Body of pancreas (tissue), 4 donors: ENCODE measurements around the gene UCK1. TPM values are rescaled to one million over a fixed set of nuclear protein-coding genes. Genes with fewer than 3 reads are reported as not detected.

Experiments
- ATAC-seq: fragments of 150-250 bp; one replicate; pipeline ENCODE4 v1.9.1; 2016
- DNase-seq, 4 donors: peaks; one replicate each; pipeline ENCODE4 v3.0.0-alpha.2; 2019
- H3K27ac ChIP-seq, 4 donors: fragments of 200-600 bp; sonication (generic); 1 replicate in 3 of 4; 2 replicates in 1 of 4; pipeline versions ENCODE4 v1.5.1 to v1.6.1; 2016 to 2019; ENCODE audit warnings: mild to moderate bottlenecking in 1 of 4, mixed read lengths in 1 of 4, moderate library complexity in 1 of 4
- H3K27me3 ChIP-seq, 2 donors: fragments of 200-600 bp; sonication (generic); one replicate each; pipeline ENCODE4 v1.6.0; 2016; ENCODE audit warnings: mild to moderate bottlenecking in 1 of 2
- H3K36me3 ChIP-seq, 2 donors: fragments of 200-600 bp; sonication (generic); replicated peaks in 1 of 2; 2 replicates each; pipeline ENCODE4 v1.5.1; 2016; ENCODE audit warnings: low read depth in 2 of 2; ENCODE audit not compliant: insufficient read depth in 1 of 2
- H3K4me1 ChIP-seq: fragments of 200-600 bp; sonication (generic); one replicate; pipeline ENCODE4 v1.6.0; 2016
- H3K4me3 ChIP-seq, 2 donors: fragments of 200-600 bp; sonication (generic); 1 replicate in 1 of 2; 2 replicates in 1 of 2; pipeline ENCODE4 v1.5.1; 2016 to 2019
- H3K9me3 ChIP-seq, 3 donors: fragments of 200-600 bp; sonication (generic); 1 replicate in 2 of 3; 2 replicates in 1 of 3; pipeline ENCODE4 v1.5.1; 2016
- POLR2A ChIP-seq, 3 donors: fragments of 450-650 bp; IDR thresholded peaks; one replicate each; pipeline ENCODE4 v1.6.1; 2016; ENCODE audit warnings: antibody characterized with exemption in 3 of 3, mild to moderate bottlenecking in 2 of 3
- WGBS, 2 donors: methylation state at CpG; one replicate each; pipeline ENCODE4 v1.1.5; 2017; 5-methylcytosine and 5-hydroxymethylcytosine counted together
- intact Hi-C: fragments of 100-400 bp; cut with DNase I; formaldehyde crosslinking; loops from one replicate; pipeline ENCODE4 v1.15.1; 2023
- small RNA-seq: library from RNA; depleted of rRNA; stranded (forward); fragments of <200 nt; gene quantifications from one replicate; pipeline ENCODE3, GENCODE V24; 2016
- total RNA-seq, 2 donors: library from RNA; depleted of rRNA; stranded (reverse); fragments of >200 nt; gene quantifications; one replicate each; pipeline ENCODE4 v1.1.0, GENCODE V29; 2016
- TF ChIP-seq, protein P1 (sequence below), 7 experiments: fragments of 450-650 bp in 4 of 7; fragments of 200-600 bp in 3 of 7; sonication (generic) in 3 of 7; IDR thresholded peaks; one replicate each; pipeline ENCODE4 v1.5.1; 2016 to 2019; ENCODE audit warnings: antibody characterized with exemption in 7 of 7

Gene UCK1
- total RNA-seq, 2 donors from 2014 or later, result 16.5 to 37.1 TPM

- DNase-seq, result no peak
- H3K9me3 ChIP-seq, result no peaks in the 10 kb centered on the region
- WGBS, 2 donors, result 78 to 85% methylated on average over 10 of the region's 10 CpGs
- no peak for ATAC-seq
- TF ChIP-seq, protein P1, sequence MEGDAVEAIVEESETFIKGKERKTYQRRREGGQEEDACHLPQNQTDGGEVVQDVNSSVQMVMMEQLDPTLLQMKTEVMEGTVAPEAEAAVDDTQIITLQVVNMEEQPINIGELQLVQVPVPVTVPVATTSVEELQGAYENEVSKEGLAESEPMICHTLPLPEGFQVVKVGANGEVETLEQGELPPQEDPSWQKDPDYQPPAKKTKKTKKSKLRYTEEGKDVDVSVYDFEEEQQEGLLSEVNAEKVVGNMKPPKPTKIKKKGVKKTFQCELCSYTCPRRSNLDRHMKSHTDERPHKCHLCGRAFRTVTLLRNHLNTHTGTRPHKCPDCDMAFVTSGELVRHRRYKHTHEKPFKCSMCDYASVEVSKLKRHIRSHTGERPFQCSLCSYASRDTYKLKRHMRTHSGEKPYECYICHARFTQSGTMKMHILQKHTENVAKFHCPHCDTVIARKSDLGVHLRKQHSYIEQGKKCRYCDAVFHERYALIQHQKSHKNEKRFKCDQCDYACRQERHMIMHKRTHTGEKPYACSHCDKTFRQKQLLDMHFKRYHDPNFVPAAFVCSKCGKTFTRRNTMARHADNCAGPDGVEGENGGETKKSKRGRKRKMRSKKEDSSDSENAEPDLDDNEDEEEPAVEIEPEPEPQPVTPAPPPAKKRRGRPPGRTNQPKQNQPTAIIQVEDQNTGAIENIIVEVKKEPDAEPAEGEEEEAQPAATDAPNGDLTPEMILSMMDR (IDR thresholded peaks at IDR 0.05), result no peak
- no peak for TF ChIP-seq POLR2A (IDR thresholded peaks at IDR 0.05)
- no peaks in the 10 kb centered on the region for H3K27me3 ChIP-seq
- intact Hi-C loops, result no loop called here
- no peak overlapping the region for H3K4me3 ChIP-seq
- peaks cover 30 to 67% of the 10 kb centered on the region in 2 donors for H3K36me3 ChIP-seq
- H3K27ac ChIP-seq, result no peak overlapping the region
- no peaks in the 10 kb centered on the region for H3K4me1 ChIP-seq
Observed at GRCh38 chr9:131473891-131474290, 57.2 kb downstream of the UCK1 start.

Small RNAs within 50 kb of the gene (small RNA-seq; reads per million reads assigned to genes)
- gene SNORD62A (not detected), gene SNORD62B (not detected)

Other genes with a start within 250 kb of the UCK1 start
- 1 to 10 TPM; 2.1 to 3.6 TPM for gene PLPP7, start 241.5 kb downstream of the UCK1 start, total RNA-seq
- gene PRRC2B, start 137.2 kb downstream of the UCK1 start, total RNA-seq, result 100 to 1,000 TPM in 1 of 2 donors, 10 to 100 TPM in 1; 78.3 to 177 TPM
- 10 to 100 TPM; 22.1 to 34.6 TPM for gene POMT1, start 28.3 kb downstream of the UCK1 start, total RNA-seq
- under 1 TPM; 0.33 to 0.78 TPM for gene PRRT1B, start 14.3 kb upstream of the UCK1 start, total RNA-seq
- gene RAPGEF1, start 208.8 kb upstream of the UCK1 start, total RNA-seq, result 10 to 100 TPM; 30.1 to 70.5 TPM